ENCODE measurements around the gene BBS12. TPM values are rescaled to one million over a fixed set of nuclear protein-coding genes. Genes with fewer than 3 reads are reported as not detected.

Gene BBS12
- total RNA-seq, 4 donors from 2014 or later = 3.6 to 9.9 (median 6.2) TPM

DNA sequence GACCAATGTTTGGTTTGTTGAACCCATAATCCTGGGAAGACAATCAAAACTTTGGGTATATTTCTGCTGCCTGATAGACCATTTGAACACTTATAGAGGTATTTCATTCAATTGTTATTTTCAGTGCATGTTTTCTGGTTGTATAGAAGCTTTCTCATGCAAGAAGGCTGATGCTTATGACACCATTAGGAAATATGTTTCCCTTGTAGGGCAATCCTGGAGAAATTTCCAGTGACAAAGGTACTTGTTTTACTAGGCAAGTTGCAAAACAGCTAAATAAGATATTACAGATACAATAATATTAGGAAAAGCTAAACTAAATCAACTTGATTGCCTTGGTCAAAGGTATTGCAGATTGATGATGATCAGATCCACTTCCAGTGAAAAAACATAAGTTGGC is 61.3 kb downstream of the BBS12 start:
- intact Hi-C loops (cut with DNase I; ENCODE audit: low total_unique reads) = no loop called here
- no peaks in the 10 kb centered on the region for H3K27me3 ChIP-seq
- no peak for TF ChIP-seq POLR2A (IDR thresholded peaks at IDR 0.05)
- TF ChIP-seq CTCF (IDR thresholded peaks at IDR 0.05) = no peak
- DNase-seq = no peak
- H3K4me1 ChIP-seq = no peaks in the 10 kb centered on the region
- no peak overlapping the region for H3K27ac ChIP-seq
- no peaks in the 10 kb centered on the region for H3K36me3 ChIP-seq
- no peaks in the 10 kb centered on the region for H3K9me3 ChIP-seq
- H3K4me3 ChIP-seq = no peak overlapping the region

Other genes starting within 250 kb of the BBS12 start
- not detected for gene IL21, start 111.6 kb upstream of the BBS12 start, total RNA-seq
- gene FGF2, start 94.1 kb downstream of the BBS12 start, total RNA-seq = 10 to 100 TPM in 3 of 4 donors, 1 to 10 TPM in 1; 5.1 to 57.9 (median 33.5) TPM
- gene NUDT6, start 189.9 kb downstream of the BBS12 start, total RNA-seq = 10 to 100 TPM in 2 of 4 donors, 1 to 10 TPM in 2; 6.9 to 29.4 (median 11.6) TPM